Nephron progenitor cell (in vitro differentiated cells): Measurements from ENCODE around the gene CCDC102A.

ENCODE experiments used
- DNase-seq: peaks from one replicate; pipeline ENCODE4 v3.0.0; 2021
- H3K27ac Mint-ChIP-seq: 2 replicates; pipeline ENCODE4 v1.8.0; 2021; ENCODE audit warnings: mild to moderate bottlenecking, moderate library complexity, mixed read lengths
- H3K27me3 Mint-ChIP-seq: 2 replicates; pipeline ENCODE4 v1.8.0; 2021; ENCODE audit warnings: mild to moderate bottlenecking, low read depth, mixed read lengths; ENCODE audit not compliant: poor library complexity
- H3K36me3 Mint-ChIP-seq: 2 replicates; pipeline ENCODE4 v1.8.0; 2021; ENCODE audit warnings: low read depth, mixed read lengths
- H3K4me1 Mint-ChIP-seq: 2 replicates; pipeline ENCODE4 v1.8.0; 2021; ENCODE audit warnings: mixed read lengths
- H3K4me3 Mint-ChIP-seq: 2 replicates; pipeline ENCODE4 v1.8.0; 2021; ENCODE audit warnings: mild to moderate bottlenecking, moderate library complexity, mixed read lengths
- H3K9me3 Mint-ChIP-seq: 2 replicates; pipeline ENCODE4 v1.8.0; 2021; ENCODE audit warnings: mild to moderate bottlenecking, moderate library complexity, mixed read lengths
- TF ChIP-seq, protein P1 (sequence below): fragments of 200-600 bp; sonication (generic); IDR thresholded peaks from 2 replicates; pipeline ENCODE4 v1.5.0; 2021; ENCODE audit warnings: antibody characterized with exemption

CCDC102A gene

DNA sequence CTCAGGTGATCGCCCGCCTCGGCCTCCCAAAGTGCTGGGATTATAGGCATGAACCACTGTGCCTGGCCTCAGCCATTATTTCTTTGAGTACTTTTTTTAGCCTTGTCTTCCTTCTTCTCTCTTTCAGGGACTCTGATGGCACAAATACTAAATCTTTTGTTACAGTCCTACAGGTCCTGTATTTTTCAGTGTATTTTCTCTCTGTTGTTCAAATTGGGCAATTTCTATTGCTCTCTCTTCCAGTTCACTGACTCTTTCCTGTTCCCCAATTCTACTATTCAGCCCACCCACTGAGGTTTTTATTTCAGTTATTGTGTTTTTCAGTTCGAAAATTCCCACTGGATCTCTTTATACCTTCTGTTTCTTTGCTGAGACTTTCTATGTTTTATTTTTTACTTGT lies 42.6 kb downstream of the CCDC102A start:
- Mint-ChIP-seq H3K9me3 (peaks cover 5% of the 10 kb centered on the region), H3K36me3 (no peaks in the 10 kb centered on the region), H3K4me1 (peaks cover 5% of the 10 kb centered on the region), H3K4me3 (no peak overlapping the region), H3K27me3 (peaks cover 10% of the 10 kb centered on the region), H3K27ac (no peak overlapping the region)
- TF ChIP-seq, protein P1, sequence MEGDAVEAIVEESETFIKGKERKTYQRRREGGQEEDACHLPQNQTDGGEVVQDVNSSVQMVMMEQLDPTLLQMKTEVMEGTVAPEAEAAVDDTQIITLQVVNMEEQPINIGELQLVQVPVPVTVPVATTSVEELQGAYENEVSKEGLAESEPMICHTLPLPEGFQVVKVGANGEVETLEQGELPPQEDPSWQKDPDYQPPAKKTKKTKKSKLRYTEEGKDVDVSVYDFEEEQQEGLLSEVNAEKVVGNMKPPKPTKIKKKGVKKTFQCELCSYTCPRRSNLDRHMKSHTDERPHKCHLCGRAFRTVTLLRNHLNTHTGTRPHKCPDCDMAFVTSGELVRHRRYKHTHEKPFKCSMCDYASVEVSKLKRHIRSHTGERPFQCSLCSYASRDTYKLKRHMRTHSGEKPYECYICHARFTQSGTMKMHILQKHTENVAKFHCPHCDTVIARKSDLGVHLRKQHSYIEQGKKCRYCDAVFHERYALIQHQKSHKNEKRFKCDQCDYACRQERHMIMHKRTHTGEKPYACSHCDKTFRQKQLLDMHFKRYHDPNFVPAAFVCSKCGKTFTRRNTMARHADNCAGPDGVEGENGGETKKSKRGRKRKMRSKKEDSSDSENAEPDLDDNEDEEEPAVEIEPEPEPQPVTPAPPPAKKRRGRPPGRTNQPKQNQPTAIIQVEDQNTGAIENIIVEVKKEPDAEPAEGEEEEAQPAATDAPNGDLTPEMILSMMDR = no peak
- DNase-seq = no peak

DNA sequence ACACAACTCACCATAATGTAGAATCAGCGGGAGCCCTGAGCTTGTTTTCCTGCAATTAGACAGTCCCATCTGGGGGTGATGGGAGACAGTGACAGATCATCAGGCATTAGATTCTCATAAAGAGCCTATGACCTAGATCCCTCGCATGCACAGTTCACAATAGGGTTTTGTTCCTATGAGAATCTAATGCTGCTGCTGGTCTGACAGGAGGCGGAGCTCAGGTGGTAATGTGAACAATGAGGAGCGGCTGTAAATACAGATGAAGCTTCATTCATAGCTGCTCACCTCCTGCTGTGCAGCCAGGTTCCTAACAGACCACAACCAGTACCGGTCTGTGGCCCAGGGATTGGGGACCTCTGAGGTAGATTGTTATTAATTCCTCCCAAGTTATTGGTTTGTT lies 47.1 kb downstream of the CCDC102A start:
- TF ChIP-seq, protein P1 = no peak
- no peak overlapping the region for H3K4me3 Mint-ChIP-seq
- peaks cover 35% of the 10 kb centered on the region for H3K4me1 Mint-ChIP-seq
- H3K27ac Mint-ChIP-seq = no peak overlapping the region
- H3K36me3 Mint-ChIP-seq = no peaks in the 10 kb centered on the region
- peaks cover 7% of the 10 kb centered on the region for H3K27me3 Mint-ChIP-seq
- H3K9me3 Mint-ChIP-seq = peaks cover 5% of the 10 kb centered on the region
- DNase-seq = no peak

DNA sequence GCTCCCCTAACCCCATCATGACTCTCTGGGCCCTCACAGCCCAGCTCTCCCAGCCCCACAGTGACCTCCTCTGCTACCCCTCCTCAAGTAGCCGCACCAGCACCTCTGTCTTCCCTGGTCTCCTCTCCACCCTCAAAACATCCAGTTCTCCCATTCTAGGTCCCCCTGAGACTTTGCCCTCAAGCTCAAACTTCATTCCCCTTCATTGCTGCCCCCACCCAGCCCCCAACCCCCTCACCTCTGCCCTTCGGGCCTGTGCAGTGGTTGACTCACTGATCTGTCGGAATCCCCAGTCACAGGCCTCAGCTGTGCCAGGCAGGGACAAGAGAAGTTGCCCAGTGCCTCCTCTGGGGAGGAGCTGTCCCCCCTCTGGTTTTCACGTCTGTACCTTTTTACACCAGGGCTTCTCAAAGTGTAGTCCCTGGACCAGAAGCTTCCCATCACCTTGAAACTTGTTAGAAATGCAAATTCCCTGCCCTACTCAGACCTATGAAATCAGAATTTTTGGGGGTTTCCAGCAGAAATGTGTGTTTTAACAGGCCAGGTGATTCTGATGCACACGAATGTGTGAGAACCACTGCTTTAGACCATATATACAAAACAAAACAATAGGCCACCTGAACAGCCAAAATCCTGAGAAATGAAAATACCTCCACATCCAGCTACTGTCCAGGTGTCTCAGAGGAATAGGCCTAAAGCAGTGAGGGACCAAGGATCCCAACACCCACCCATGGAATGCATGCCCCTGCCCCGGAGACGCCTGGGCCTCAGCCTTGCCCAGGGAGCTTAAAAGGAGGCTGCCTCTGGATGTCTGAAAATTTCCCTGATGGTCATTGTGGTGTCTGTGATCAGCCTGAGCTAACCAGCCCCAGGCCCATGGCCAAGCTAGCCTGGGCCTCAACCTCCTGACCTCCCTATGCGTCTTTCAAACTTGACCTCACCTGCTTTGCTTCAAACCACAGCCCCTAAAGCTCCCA lies 49.2 kb downstream of the CCDC102A start:
- H3K4me1 Mint-ChIP-seq = peaks cover 29% of the 10 kb centered on the region
- peaks cover under 1% of the 10 kb centered on the region for H3K27me3 Mint-ChIP-seq
- no peak for DNase-seq
- H3K9me3 Mint-ChIP-seq = peaks cover 5% of the 10 kb centered on the region
- no peaks in the 10 kb centered on the region for H3K36me3 Mint-ChIP-seq
- TF ChIP-seq, protein P1 = no peak
- H3K4me3 Mint-ChIP-seq = peak overlapping the region; percentile 81
- H3K27ac Mint-ChIP-seq = no peak overlapping the region

DNA sequence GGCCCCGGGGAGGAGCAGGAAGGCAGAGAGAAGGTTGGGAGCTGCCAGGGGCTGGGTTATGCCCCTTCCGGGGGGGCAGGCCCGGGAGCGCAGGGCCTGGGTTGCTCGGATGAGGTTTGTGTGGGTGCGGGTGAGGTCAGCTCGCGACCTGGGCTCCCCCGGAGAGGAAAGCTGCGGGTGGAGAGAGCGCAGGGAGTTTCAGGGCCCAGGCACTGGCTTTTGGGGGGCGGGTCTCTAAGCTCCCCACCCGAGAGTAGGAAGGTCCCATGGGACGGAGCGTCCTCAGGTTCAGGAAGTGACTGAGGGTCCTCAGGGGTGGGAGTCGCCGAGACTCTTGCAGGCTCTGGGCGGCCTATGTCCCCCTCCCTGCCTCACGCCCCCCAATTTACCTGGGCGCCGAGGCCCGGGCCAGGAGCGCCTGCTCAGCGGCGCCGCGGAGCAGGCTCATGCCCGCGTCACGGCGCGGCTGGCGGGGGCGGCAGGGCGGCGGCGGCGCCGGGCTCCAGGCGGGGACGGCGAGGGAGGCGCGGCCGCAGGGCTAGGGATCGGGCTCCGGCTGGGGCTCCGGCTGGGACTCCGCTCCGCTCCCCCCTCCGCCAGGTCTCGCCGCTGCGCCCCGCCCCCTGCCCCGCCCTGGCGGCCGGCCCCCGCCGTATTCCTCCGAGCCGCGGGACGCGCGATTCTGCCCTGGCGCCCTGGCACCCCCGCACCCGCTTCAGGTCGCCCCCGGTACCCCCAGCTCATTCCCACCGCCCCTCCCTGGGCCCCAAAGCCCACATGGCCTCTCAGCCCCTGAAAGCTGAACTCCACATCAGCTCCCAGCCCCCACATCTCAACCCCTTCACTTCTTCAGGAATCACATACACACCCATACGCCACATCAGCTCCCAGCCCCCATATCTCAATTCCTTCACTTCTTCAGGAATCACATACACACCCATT lies 50.2 kb downstream of the CCDC102A start, which contains the start of gene DOK4:
Gene DOK4 (minus strand): TSS at position 578 of the 942 bp plus-strand sequence. CDS start 6,986 bp downstream, outside the sequence.
- Mint-ChIP-seq H3K27ac (peak within 1 kb of the TSS; percentile 78), H3K27me3 (no peaks in the 10 kb centered on the region), H3K4me3 (peak within 1 kb of the TSS; percentile 94), H3K9me3 (peaks cover 5% of the 10 kb centered on the region), H3K4me1 (peaks cover 33% of the 10 kb centered on the region), H3K36me3 (no peaks in the 10 kb centered on the region)
- TF ChIP-seq, protein P1 = no peak
- peak; percentile 93 for DNase-seq

DNA sequence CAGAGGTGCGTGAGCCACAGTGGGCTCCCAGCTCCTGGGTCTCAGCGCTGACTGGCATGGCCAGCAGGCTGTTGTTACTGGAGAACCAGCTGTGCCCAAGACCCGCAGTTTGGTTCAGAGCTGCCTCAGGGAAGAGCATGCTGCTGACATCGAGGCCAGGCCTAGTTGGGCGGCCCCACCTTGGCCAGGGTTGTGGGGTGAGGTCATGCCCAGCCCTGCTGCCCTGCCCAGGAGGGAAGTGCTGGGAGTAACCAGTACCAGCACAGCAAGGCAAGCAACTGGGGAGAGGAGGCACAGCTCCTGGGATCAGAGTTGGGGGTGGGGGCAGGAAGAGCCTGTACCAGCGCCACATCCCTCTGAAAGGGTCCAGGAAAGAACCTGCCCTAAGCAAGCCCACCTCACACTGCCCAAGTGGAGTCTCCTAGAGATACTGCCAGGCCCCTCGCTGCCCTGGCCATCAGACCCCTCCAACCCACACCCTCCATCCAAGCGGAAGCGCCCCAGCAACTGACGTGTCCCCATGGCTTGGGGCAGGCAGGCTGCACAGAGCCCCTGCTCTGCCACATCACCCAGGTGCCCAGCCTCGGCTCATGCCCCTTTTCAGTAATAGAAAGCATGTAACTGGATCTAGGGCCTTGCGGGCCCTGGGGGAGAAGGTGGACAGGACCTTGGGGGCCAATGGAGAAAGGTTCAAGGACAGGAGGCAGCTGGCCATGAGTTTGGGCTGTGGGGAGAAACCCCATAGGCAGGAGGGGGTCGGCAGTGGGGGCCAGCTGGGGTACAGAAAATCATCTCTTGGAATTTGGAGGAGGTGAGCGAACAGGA lies 51.1 kb downstream of the CCDC102A start:
- H3K36me3 Mint-ChIP-seq = no peaks in the 10 kb centered on the region
- H3K27ac Mint-ChIP-seq = peak overlapping the region; percentile 78
- peaks cover 5% of the 10 kb centered on the region for H3K9me3 Mint-ChIP-seq

More for the DNA sequence above, 51.1 kb downstream of the CCDC102A start:
- peak overlapping the region; percentile 94 for H3K4me3 Mint-ChIP-seq
- H3K4me1 Mint-ChIP-seq = peaks cover 40% of the 10 kb centered on the region
- DNase-seq = no peak
- H3K27me3 Mint-ChIP-seq = peaks cover 2% of the 10 kb centered on the region
- TF ChIP-seq, protein P1 = no peak
